Measurements from ENCODE around the gene DNAJC6.

Gene DNAJC6

DNA sequence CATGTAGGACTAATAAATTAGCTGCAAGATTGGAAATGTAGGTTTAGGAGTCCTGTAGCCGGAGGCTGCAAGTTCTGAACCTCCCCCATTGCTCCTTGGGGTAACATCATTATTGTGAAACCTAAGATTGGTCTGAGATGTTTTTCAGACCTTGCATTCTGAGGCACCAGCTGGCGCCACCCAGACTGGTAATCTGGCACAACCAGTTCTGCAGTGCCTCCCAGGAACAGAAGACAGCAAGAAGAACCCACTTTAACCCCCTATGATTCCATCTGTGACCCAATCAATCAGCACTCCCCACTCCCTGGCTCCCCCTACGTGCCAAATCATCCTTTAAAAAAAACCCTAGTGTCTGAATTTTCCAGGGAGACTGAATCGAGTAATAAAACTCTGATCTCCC, 11.6 kb upstream of the DNAJC6 start:
- no peak for DNase-seq

DNA sequence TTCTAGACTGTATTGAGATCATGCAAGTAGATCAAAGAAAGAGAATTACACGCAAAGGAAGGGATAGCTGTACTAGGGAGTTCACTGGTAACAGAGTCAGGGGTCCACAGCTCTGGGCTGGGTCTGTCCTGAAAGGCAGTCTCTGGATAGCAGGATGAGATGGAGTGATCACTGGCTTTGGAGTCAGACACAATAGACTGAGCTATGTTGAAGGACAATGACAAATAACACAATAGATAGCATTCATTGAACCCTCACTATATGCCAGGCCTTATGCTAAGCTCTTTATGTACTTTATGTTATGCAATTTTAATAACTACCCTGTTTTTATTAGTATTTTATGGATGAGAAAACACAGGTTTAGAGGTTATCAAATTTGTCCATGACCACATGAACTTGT, 10.0 kb upstream of the DNAJC6 start:
- no peak for DNase-seq

DNA sequence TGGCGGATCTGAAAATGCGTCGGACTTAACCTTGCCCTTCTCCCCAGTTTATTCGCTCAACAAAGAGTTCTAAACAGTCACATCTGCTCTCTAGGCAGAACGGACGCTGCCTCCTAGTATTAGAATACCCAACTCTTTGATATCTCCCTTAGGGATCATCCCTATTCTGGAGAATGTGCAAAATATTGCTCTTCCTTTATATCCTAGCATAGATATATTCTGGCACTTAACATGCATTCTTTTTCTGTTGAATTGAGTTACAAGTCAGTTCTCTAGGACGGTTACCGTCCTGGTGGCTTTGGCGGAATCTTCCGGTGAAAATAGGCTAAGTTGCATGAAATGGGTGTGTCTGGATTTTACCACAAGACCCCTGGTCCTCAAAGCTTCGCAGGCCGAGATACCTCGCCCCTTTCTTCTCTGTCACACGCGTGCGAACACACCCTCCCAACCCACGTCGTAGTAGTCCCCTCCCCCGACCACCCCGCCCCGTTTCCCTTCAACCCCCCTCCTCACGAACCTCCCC, 501 bp upstream of the DNAJC6 start:
- no peak for DNase-seq

DNA sequence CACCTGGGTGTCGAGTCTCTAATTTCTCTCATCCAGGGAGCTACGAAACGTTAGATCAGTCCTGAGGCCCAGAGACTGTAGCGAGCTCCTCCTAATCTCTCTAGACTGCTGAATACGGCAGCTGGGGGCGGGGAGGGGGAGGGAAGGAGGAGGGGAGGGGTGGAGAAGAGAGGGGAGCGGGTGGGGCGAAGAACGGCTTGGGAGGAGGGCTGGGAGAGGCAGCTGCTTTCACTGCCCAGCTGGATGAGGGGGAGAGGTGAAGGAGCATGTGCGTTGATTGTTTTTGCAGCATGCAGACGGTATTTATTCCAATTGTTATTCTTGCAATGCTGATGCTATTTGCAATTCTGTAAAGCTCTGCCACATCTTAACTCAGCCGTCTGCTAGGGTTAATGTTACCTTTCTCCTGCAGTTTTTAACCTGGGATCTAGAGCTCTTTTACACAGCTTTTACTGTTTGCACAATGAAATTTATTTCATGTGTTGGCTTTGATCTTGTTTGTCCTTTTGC, 790 bp downstream of the DNAJC6 start:
- DNase-seq = no peak

DNA sequence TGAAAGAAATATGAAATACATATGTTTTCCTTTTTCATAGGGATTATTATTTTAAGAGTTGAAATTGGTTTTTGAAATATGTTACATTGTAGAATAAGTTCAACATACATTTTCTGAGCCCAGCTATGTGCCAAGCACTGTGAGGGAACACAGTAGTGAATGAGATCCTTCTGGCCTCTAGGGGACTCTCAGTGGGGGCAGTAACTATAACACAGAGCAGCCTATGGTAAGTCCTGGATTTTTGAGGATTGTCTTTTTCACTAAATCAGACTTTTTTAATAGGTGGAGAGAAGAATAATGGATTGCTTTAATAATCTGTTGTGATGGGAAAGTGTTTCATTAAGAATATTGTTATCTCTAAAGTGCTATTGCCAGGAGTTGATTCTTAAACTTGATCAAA, 2.4 kb downstream of the DNAJC6 start:
- DNase-seq = no peak

DNA sequence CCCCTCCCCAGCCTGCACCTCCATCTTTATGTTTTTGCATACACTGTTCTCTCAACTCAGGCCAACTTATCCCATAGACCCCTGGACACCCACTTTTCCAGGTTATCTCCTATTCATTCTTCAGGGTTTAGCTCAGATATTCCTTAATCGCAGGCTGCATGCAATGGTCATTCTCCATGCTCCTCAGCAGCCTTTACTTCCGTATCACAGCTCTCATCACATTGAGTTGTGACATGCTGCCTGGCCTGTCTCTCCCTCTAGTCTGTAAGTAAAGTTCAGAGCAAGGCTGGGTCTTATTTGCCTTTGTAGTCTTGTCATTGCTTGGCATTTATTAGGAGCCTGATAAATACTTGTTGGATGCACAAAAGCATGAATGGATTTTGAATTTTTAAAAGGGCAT, 6.9 kb downstream of the DNAJC6 start:
- DNase-seq = no peak

DNA sequence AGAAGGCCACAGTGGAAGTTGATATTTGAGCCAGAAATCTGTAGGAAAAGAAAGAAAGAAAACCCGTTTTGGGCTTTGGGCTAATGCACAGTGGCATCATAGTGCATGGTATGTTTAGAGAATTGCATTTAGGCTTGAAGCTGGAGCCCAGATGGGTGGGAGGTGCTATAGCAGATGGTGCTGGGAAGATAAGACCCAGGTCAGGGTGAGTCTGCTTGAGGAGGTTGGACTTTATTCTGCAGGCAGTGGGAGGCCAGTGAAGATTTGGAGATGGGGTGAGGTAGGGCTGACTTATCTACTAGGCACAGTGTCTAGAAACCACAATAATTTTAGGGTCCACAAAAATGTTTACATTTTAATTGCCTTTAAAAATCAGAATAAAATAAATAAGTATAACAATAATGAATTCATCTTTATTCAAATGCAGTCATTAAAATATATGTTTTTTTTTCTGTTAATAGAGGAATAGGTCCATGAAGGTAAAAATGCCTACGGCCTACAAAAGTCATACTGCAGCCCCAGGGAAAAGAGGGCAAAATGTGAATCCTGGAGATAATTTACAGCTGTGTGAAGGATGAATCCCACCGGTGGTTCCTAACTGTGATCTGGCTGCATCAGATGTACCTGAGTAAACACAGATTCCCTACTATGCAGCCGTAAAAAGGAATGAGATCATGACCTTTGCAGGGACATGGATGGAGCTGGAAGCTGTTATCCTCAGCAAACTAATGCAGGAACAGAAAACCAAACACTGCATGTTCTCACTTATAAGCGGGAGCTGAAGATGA, 8.7 kb downstream of the DNAJC6 start:
- DNase-seq = no peak

DNA sequence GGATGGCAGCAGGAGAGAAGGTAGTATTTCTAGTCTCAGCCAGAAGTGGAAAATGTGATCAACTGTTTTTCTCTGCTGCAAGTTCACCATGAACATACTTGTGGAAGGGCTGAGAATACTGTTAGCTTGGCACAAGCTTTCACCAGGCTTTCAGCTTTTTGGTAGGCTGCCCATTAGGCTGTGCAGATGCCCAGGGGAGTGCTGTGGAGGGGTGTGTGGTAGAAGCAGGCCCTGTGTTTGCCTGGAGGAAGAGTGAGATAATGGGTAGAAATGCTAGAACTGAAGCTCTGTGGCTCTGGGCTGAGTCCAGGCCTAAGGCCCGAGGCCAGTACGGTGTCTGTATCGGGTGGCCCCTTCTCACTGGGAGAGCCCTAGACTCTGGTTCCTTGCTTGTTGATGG, 9.8 kb downstream of the DNAJC6 start:
- no peak for DNase-seq

DNA sequence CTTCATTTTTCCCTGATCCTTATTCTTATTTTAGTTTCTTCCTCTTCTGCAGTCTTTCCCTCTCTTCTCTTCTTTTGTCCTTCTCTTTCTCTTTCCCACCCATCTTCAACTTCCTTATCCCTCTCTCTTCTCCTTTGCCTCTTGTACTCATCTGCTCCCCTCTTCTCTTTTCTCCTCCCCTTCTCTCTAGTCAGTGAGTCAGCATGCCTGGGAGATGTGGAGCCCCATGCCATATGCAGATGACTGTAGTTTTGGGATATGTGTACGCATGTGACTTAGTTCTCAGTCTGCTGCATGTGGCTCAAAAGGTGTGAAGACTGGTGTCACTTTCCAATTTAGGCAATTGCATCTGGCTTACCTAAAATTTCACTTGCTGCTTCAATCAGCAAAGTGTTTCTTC, 10.4 kb downstream of the DNAJC6 start:
- no peak for DNase-seq

DNA sequence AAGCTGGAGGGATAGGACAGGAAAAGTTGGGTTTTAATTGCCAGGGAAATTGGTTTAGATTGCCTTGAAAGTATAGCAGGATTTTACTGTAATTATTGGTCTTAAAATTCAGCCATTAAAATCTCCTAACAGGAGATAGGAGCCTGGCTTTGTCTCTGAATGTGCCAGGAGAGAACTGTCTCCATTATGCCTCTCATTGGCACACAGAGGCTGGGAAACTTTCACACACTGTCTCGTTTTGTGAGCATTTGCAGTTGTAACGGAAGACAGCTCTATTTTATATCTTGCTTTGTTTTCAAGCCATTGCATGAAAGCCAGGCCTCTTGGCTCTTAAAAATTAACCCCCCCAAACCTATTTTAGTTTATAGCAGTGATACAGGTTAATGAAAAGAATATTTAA, 12.5 kb downstream of the DNAJC6 start:
- no peak for DNase-seq

DNA sequence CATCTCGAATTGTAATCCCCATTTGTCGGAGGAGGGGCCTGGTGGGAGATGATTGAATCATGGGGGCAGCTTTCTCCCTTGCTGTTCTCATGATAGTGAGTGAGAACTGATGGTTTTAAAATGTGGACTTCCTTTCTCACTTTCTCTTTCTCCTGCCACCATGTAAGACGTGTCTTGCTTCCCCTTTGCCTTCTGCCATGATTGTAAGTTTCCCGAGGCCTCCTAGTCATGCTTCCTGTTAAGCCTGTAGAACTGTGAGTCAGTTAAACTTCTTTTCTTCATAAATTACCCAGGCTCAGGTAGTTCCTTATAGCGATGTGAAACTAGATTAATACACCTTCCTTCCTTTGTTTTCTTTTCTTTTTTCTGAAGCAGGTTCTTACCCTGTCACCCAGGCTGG, 13.9 kb downstream of the DNAJC6 start:
- DNase-seq = no peak

DNA sequence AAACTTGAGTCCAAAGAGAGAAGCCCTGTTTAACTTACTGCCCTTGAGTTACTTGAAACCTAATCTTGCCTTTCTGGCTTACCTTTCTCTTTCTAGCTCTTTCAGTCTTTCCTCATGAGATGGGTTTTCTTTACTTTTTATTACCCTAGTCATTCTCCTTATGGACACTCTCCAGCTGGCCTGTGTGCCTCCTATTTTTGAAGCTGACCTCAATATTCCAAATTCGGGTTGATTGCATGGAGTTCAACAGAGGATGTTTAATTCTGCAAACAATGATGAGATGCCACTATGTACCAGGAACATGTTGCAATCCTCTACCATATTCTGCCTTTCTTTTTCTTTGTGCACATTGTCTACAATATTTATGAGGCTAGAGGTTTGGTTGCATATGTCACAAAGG, 20.7 kb downstream of the DNAJC6 start:
- no peak for DNase-seq

DNA sequence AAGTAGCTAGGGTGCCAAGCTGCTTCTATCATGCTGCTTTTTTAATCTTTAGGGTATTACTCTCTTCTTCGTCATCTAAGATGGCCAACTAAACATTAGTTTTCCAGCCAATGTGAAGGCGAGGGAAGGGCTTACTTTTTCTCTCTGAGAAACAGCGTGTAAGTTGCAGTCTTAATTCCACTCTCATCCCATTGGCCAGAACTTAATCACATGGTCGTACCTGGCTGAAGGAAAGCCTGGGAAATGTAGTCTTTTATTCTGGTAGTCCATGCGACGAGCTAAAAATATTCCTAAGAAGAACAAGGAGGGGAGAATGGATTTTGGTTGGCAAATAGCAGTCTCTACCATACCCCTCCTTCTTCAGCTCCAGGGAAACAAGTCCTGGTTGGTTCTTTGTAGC, 21.5 kb downstream of the DNAJC6 start:
- DNase-seq = no peak

DNA sequence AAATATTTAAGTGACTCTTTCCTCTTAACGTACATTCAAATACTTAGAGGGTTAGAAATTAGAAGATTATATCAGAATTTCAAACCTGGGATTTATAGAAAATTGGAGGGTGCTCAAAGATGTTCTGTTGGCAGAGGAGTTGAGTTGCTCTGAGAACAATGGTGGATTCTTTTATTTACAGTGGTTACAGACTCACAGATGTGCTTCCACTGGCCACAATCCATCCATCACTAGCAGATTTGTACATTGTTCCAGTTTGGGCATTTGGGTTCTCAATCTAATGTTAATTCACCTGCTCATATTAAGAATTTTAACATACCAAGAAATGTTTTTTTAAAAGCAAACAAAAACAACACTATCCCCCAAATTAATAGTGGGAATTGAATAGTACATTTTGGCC, 23.5 kb downstream of the DNAJC6 start:
- no peak for DNase-seq

DNA sequence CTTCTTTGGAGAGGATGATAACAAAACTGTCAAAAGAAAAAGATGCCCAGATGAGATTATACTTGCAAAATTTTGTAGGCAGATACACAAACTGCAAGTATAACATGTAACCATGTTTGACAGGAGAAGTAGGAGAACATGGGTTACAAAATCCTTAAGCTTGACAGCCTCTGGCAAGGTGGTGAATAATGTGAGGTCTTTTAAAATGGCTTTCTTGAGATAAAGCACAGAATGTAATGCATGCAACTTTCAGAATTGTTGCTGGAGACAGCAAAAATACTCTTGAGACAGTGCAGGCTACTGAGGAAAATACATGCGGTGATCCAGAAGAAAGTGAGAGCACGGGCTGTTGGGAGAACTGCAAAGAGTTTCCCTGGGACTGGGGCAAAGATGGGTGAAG, 24.7 kb downstream of the DNAJC6 start:
- no peak for DNase-seq

DNA sequence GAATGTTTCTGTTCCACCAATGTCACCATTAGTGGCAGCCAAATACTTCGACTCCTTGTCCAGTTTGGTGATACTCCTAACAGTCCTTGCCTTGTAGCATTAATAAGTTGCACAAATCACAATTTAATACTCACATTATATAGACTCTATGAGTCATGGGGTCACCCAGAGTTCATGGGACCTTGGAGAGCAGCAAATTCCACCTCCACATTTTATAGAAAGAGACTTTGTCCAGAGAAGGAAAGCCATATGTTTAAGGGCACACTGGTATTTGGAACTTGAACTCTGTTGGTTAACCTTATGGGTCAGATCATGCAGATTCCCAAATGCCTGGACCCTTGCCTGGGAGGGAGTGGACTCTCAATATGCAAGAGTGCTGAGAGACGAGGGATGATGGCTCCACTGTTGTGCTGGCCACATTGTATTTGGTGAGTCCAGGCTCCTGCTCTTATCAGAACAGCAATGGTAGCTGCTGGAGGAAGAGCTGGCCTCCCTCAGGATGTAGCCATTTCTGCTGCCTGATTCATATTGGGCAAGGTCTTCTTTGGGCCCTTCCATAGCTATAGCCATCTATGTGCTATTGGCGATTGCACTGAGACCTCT, 30.6 kb downstream of the DNAJC6 start:
- DNase-seq = no peak

DNA sequence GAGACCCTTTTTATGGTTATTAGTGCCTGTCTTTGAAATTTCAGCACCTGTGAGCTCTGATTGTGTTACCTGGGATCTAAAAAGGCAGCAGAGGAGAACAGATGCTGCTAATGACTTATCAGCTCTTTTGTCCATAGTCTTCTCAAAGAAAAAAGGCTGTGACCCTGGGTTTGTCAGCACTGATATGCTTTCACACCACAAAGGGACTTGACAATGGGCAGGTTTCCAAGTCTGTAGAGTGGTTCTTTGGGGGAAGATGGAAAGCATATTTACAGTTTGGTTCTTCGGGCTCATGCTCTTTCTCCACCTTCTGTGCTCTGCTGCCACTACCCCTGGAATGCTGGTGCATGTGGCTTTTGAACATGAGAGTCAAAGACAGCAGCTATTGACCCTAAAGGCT, 32.0 kb downstream of the DNAJC6 start:
- no peak for DNase-seq

DNA sequence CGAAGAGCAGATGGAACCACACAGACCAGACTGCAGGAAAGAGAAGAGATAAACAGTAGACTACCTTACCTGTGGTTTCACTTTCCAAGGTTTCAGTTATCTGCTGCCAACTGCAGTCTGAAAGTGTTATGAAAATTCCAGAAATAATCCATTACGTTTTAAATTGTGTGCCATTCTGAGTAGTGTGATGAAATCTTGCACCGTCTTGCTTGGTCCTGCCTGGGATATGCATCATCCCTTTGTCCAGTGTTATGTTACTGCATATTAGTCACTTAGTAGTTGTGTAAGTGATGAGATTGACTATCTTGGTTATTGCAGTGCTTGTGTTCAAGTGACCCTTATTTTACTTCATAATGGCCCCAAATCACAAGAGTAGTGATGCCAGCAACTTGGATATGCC, 33.9 kb downstream of the DNAJC6 start:
- DNase-seq = no peak

DNA sequence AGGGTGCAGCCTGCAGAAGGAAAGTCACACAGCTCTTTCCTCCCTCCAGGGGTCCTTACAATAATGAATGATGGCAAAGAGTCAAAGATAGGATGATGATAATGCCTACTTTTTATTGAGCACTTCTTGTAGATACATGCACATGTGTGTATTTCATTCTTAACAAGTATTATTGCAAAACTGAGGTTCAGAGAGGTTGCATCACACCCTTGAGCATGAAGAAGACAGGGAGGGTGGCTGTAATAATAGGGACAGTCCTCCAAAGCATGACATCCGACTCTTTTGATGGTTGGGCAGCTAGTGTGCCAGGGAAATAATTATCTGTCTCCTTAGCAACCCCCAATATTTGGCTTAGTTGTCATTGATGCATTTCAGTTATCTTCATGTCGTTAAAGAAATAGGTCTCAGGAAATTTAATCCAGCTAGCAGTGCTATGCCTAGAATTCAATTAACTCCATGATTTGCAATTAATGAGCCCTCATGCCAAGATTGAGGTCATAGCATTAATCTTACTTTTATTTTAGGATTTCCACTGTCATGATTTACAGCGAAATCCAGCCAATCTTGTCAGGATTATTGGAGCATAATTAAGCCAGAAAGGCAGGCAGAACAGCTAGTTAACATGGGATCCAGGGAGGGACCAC, 35.0 kb downstream of the DNAJC6 start:
- no peak for DNase-seq

DNA sequence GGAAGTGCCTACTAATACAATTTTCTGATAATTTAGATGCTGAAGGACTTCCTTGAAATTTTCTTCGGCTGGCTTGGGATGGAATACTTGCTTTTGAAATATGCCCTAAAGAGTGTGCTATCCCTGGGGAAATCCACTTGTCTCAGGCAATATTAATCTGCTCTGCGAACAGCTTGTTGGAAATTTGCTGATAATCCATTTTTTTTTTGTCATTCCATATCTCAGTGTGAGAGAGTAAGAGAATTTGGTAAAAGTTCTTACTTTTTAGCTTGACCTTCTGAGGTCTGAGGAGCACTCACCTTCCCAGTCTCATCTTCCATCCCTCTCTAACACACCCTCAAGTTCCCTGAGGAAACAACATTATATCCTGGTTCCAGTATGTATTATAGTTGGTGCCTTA, 36.8 kb downstream of the DNAJC6 start:
- DNase-seq = no peak

DNA sequence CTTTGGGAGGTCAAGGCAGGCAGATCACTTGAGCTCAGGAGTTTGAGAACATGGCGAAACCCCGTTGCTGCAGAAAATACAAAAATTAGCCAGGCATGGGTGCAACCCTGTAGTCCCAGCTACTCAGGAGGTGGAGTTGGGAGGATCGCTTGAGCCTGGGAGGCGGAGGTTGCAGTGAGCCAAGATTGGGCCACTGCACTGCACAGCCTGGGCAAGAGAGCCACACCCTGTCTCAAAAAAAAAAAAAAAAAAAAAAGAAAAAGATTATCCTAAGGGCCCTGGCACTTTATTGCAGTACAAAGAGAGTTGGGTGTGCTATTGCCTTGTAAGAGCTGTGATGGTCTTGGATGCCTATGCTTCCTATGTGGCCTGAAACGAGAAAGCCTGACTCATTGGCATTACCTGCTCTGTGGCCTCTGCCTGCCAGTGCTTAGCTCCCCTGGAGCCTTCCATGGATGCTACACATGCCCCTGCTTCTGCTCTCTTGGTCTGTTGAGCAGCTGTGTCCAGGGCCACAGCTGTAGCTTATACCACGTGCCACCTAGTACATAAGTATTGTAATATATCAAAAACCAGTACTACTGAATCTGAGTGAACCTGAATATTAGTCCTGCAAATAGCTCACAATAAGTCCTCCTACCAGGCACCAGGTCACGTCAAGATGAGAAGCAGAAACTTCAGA, 45.8 kb downstream of the DNAJC6 start:
- no peak for DNase-seq

DNA sequence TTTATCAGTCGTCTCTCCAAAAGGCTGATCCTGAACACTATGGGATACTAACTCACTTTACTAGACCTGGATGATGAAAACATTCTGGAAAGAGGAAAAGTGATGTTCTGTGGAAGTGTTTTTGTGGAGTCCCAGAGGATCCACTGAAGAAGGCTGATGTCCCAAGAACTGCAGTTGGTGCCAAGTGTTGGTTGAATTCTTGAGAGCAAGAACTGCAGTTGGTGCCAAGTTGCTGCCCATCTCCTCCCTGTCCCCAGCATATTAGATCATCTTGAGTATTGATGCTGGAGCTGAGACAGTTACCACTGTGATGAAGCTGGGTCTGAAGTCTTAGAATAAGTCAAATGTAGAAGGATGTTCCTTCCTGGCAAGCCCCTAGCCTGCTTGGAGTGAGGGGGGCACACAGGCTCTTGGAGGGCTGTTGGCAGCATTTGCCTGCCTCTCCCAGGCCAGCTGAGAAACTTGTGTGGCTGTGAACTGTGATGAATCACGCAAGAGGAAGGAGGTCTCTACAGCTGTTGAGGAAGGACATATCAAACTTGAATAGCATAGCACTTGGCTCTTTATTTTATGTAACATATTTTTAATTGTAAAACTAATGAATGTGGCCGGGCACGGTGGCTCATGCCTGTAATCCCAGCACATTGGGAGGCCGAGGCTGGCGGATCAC, 48.1 kb downstream of the DNAJC6 start:
- no peak for DNase-seq

DNA sequence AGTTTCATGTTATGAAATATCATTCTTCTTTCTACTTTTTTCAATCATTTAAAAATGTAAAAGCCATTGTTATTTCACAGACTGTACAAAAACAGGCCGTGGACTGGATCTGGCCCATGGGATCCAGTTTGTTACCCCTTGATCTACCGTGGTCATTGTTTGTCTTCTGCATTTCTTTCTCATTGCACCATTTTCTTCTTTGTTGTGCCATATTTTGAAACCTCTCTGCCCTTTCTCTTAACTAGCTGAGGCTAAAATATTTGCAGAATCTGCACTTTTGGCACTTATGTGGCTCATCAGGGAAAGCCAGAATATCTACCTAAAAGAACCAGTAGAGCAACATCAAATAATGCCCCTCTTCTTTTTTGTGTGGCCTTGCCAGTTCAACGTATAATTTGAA, 50.5 kb downstream of the DNAJC6 start:
- no peak for DNase-seq
